ENCODE results near the gene ARL14EP.

ARL14EP gene

GRCh38 chr11:30322191-30322590 is 713 bp upstream of the ARL14EP start:
- ChIA-PET CTCF (no interaction called here), POLR2A (interaction anchor here (0.6 to 1.5 kb wide), 28 partner anchors 7 to 930 kb away, joined by 3 to 14 read pairs (median 4); no protein-coding TSS in a partner anchor)
- TF ChIP-seq SUZ12 (IDR thresholded peaks at IDR 0.05) = no peak
- no peak for DNase-seq (ENCODE audit: extremely low spot score)

DNA sequence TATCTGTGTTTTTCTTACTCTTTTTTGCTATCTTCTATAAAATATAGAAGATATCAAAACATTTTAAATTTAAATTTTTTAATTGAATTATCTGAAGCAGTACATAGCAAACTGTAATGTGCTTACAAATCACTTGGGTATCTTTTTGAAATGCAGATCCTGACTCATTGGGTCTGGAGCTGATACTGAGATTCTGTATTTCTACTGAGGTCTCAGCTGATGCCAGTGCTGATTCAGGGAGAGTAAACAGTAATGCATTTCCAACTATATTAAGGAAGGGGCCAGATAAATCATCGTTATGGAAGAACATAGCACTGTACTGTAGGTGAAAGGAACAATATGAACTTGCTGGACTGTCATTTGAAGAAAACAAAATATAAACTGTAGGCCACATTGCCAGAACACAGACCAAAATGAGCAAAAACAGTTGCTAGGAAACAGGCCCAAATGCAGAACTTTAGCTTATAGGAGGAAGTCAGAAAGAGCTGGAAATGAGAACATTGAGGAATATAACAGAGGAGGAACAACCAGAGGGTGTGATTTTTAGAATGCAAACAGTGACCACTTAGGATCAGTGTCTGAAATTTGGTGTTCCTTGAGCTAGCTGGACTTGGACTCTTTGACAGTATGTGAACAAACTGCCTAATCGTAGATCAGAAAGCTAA is 3.3 kb downstream of the ARL14EP start:
- CTCF ChIA-PET = interaction anchor here (0.7 kb wide), 1 partner anchor 218 kb away, joined by 4 read pairs; no protein-coding TSS in a partner anchor
- no peak for DNase-seq (ENCODE audit: extremely low spot score)
- TF ChIP-seq SP1 (IDR thresholded peaks at IDR 0.05) (no peak), FOXM1 (IDR thresholded peaks at IDR 0.05; ENCODE audit: borderline replicate concordance) (no peak), ZNF384 (IDR thresholded peaks at IDR 0.05) (no peak), HDGF (IDR thresholded peaks at IDR 0.05; ENCODE audit: borderline replicate concordance) (no peak), ARNT (IDR thresholded peaks at IDR 0.05) (no peak)
- TF ChIP-seq, protein P1, sequence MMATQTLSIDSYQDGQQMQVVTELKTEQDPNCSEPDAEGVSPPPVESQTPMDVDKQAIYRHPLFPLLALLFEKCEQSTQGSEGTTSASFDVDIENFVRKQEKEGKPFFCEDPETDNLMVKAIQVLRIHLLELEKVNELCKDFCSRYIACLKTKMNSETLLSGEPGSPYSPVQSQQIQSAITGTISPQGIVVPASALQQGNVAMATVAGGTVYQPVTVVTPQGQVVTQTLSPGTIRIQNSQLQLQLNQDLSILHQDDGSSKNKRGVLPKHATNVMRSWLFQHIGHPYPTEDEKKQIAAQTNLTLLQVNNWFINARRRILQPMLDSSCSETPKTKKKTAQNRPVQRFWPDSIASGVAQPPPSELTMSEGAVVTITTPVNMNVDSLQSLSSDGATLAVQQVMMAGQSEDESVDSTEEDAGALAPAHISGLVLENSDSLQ (IDR thresholded peaks at IDR 0.05) = no peak
- POLR2A ChIA-PET = no interaction called here

DNA sequence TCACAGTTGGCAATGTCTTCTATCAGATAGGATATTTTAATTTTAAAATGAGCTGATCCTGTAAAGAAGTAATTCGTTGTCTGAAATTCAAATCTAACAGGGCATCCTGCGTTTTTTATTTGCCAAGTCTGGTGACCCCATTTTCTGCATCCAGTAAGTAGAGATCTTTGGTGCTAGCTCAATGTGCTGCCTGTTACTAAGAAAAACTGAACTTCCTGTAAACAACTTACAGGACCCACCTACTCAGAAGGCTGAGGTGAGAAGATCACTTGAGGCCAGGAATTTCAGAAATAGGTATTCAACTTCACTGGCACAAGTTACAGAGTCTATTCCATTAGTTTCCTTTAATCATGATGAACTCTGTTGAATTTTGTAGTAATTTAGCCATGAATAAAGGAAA is 4.0 kb downstream of the ARL14EP start:
- CTCF ChIA-PET = no interaction called here
- TF ChIP-seq SUZ12 (IDR thresholded peaks at IDR 0.05) (no peak), ELF4 (IDR thresholded peaks at IDR 0.05) (no peak), FOXM1 (IDR thresholded peaks at IDR 0.05; ENCODE audit: borderline replicate concordance) (no peak), TARDBP (IDR thresholded peaks at IDR 0.05) (no peak)
- POLR2A ChIA-PET = no interaction called here

DNA sequence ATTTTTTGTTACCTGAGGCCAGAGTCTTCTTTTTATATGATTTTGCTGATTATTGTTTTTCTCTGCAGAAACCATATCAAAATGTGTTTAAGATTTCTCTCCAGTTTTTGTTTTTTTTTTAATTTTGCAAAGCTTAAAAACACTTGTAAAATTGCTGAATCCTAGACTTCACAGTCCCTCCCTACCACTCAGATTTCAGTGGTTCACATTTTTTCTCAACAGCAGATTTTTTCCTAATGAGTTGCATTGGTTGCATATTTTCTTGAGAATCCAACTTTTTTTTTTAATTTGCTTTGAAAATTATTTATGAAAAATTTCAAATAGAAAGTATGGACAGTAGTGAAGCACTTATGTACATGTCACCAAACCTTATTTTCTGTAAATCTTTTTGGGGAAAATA is 5.8 kb downstream of the ARL14EP start:
- no peak for TF ChIP-seq NFRKB (IDR thresholded peaks at IDR 0.05)
- no peak for TF ChIP-seq HDGF (IDR thresholded peaks at IDR 0.05; ENCODE audit: borderline replicate concordance)
- TF ChIP-seq BHLHE40 (IDR thresholded peaks at IDR 0.05; ENCODE audit: borderline replicate concordance) = no peak
- TF ChIP-seq L3MBTL2 (conservative IDR thresholded peaks at IDR 0.05) = no peak
- TF ChIP-seq ARNT (IDR thresholded peaks at IDR 0.05) = no peak
- no peak for TF ChIP-seq TARDBP (IDR thresholded peaks at IDR 0.05)
- no peak for TF ChIP-seq FOXM1 (IDR thresholded peaks at IDR 0.05; ENCODE audit: borderline replicate concordance)
- no peak for TF ChIP-seq ZNF384 (IDR thresholded peaks at IDR 0.05)
- TF ChIP-seq, protein P1 (IDR thresholded peaks at IDR 0.05) = no peak
- no peak for TF ChIP-seq LEF1 (IDR thresholded peaks at IDR 0.05; ENCODE audit: borderline replicate concordance)
- no peak for TF ChIP-seq CTBP1 (IDR thresholded peaks at IDR 0.05; ENCODE audit: borderline replicate concordance)
- TF ChIP-seq SUZ12 (IDR thresholded peaks at IDR 0.05) = no peak
- TF ChIP-seq SP1 (IDR thresholded peaks at IDR 0.05) = no peak
- TF ChIP-seq FOXA1 (IDR thresholded peaks at IDR 0.05) = no peak
- no peak for TF ChIP-seq FOXK2 (IDR thresholded peaks at IDR 0.05)
- no peak for TF ChIP-seq ELF4 (IDR thresholded peaks at IDR 0.05)
- no peak for DNase-seq (ENCODE audit: extremely low spot score)
- ChIA-PET POLR2A (no interaction called here), CTCF (no interaction called here)

More for the DNA sequence above, 4.0 kb downstream of the ARL14EP start:
- no peak for DNase-seq (ENCODE audit: extremely low spot score)

DNA sequence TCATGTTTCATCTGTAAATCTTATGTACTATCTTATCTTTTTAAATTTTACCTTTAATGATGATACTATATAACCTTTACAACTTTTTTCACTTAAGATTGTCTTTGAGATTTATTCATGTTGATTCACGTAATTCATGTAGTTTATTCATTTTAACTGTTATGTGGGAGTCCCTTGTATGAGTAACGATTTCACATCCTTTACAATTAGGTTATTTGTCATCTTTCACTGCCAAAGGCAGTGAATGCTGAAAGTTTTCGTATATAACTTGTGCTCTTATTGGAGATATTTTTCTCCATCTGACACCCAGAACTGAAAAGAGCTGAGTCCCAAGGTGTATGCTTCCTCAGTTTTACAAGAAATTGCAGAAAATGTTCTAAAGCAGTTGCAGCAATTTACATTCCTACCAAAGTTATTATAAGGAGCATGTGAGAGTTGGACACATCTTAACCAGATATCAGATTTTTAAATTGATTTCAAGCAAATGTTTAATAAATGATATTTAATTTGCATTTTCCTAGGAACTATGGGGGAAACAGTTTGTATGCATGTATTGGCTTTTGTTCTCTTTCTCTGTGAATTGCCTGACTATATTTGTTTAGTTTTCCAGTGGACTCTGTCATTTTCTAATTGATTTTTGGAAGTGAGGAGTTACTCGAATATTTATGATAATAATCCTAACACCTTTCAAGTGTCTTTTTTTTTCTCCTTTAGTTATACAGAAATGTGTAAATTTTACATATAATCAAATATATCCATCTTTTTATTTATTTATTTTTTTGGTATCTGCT is 6.4 kb downstream of the ARL14EP start:
- DNase-seq (ENCODE audit: extremely low spot score) = no peak
- TF ChIP-seq FOXK2 (IDR thresholded peaks at IDR 0.05) (no peak), LEF1 (IDR thresholded peaks at IDR 0.05; ENCODE audit: borderline replicate concordance) (no peak), SP1 (IDR thresholded peaks at IDR 0.05) (no peak), BHLHE40 (IDR thresholded peaks at IDR 0.05; ENCODE audit: borderline replicate concordance) (no peak), L3MBTL2 (conservative IDR thresholded peaks at IDR 0.05) (no peak), HDGF (IDR thresholded peaks at IDR 0.05; ENCODE audit: borderline replicate concordance) (no peak), NFRKB (IDR thresholded peaks at IDR 0.05) (no peak), TARDBP (IDR thresholded peaks at IDR 0.05) (no peak), ELF4 (IDR thresholded peaks at IDR 0.05) (no peak), SUZ12 (IDR thresholded peaks at IDR 0.05) (no peak), ZNF384 (IDR thresholded peaks at IDR 0.05) (no peak), CTBP1 (IDR thresholded peaks at IDR 0.05; ENCODE audit: borderline replicate concordance) (no peak), FOXA1 (IDR thresholded peaks at IDR 0.05) (no peak), ARNT (IDR thresholded peaks at IDR 0.05) (no peak), FOXM1 (IDR thresholded peaks at IDR 0.05; ENCODE audit: borderline replicate concordance) (no peak)
- TF ChIP-seq, protein P1 (IDR thresholded peaks at IDR 0.05) = no peak
- ChIA-PET CTCF (no interaction called here), POLR2A (no interaction called here)

GRCh38 chr11:30333405-30333804 is 10.5 kb downstream of the ARL14EP start:
- TF ChIP-seq ZNF384 (IDR thresholded peaks at IDR 0.05) (no peak), HDGF (IDR thresholded peaks at IDR 0.05; ENCODE audit: borderline replicate concordance) (no peak), NFRKB (IDR thresholded peaks at IDR 0.05) (no peak), FOXM1 (IDR thresholded peaks at IDR 0.05; ENCODE audit: borderline replicate concordance) (no peak), TARDBP (IDR thresholded peaks at IDR 0.05) (no peak), LEF1 (IDR thresholded peaks at IDR 0.05; ENCODE audit: borderline replicate concordance) (no peak), ELF4 (IDR thresholded peaks at IDR 0.05) (no peak)
- CTCF ChIA-PET = interaction anchor here (0.5 to 1.0 kb wide), 4 partner anchors 140 to 592 kb away, joined by 3 to 4 read pairs (median 4); no protein-coding TSS in a partner anchor
- no peak for DNase-seq (ENCODE audit: extremely low spot score)
- POLR2A ChIA-PET = interaction anchor here (0.8 kb wide), 1 partner anchor 10 kb away, joined by 3 read pairs; the partner anchor contains the start of gene ARL14EP

Measured in HEK293T (cell line).